Thymus (tissue), 11 donors: ENCODE results near the gene PCNX3. TPM values are rescaled to one million over a fixed set of nuclear protein-coding genes. Genes with fewer than 3 reads are reported as not detected.

ENCODE experiments used
- DNase-seq, 9 donors: peaks; one replicate each; pipeline ENCODE4 v3.0.0-alpha.2; 2013; ENCODE audit warnings: low spot score in 9 of 9, low read depth in 6 of 9, missing footprints in 1 of 9
- H3K27ac ChIP-seq, 2 donors: one replicate each; pipeline ENCODE4 v1.5.1; 2013; ENCODE audit warnings: control low read depth in 1 of 2, low read depth in 1 of 2, low read length in 1 of 2, mild to moderate bottlenecking in 1 of 2, moderate library complexity in 1 of 2
- H3K27me3 ChIP-seq, 2 donors: one replicate each; pipeline ENCODE4 v1.5.1; 2013; ENCODE audit warnings: low read length in 1 of 2; ENCODE audit not compliant: control insufficient read depth in 2 of 2, insufficient read depth in 1 of 2
- H3K36me3 ChIP-seq, 2 donors: one replicate each; pipeline ENCODE4 v1.5.1; 2013; ENCODE audit warnings: low read length in 1 of 2, mild to moderate bottlenecking in 1 of 2, moderate library complexity in 1 of 2; ENCODE audit not compliant: control insufficient read depth in 2 of 2, insufficient read depth in 2 of 2
- H3K4me1 ChIP-seq, 2 donors: one replicate each; pipeline ENCODE4 v1.5.1; 2013; ENCODE audit warnings: low read length in 2 of 2; ENCODE audit not compliant: control insufficient read depth in 2 of 2, insufficient read depth in 2 of 2
- H3K4me3 ChIP-seq, 2 donors: one replicate each; pipeline ENCODE4 v1.5.1; 2013; ENCODE audit warnings: low read length in 2 of 2, control low read depth in 1 of 2, mild to moderate bottlenecking in 1 of 2
- H3K9me3 ChIP-seq, 2 donors: one replicate each; pipeline ENCODE4 v1.5.1; 2013; ENCODE audit warnings: low read length in 1 of 2, mild to moderate bottlenecking in 1 of 2; ENCODE audit not compliant: control insufficient read depth in 2 of 2, insufficient read depth in 1 of 2
- WGBS: extraction: QIAGEN DNeasy Blood & Tissue Kit; methylation state at CpG from one replicate; pipeline ENCODE4 v1.1.7; 2013; 5-methylcytosine and 5-hydroxymethylcytosine counted together
- polyA plus RNA-seq: library from polyadenylated mRNA; stranded (reverse); fragments of 200-250 nt; gene quantifications from one replicate; pipeline ENCODE4 v1.2.3, GENCODE V29; 2013
- total RNA-seq: library from RNA; stranded (reverse); fragments of 120-200 nt; gene quantifications from one replicate; pipeline ENCODE4 v1.2.4, GENCODE V29; 2013
- donor health status: healthy.

PCNX3 gene
- total and polyA plus RNA-seq, 2 donors, result 7.4 to 23.4 TPM

DNA sequence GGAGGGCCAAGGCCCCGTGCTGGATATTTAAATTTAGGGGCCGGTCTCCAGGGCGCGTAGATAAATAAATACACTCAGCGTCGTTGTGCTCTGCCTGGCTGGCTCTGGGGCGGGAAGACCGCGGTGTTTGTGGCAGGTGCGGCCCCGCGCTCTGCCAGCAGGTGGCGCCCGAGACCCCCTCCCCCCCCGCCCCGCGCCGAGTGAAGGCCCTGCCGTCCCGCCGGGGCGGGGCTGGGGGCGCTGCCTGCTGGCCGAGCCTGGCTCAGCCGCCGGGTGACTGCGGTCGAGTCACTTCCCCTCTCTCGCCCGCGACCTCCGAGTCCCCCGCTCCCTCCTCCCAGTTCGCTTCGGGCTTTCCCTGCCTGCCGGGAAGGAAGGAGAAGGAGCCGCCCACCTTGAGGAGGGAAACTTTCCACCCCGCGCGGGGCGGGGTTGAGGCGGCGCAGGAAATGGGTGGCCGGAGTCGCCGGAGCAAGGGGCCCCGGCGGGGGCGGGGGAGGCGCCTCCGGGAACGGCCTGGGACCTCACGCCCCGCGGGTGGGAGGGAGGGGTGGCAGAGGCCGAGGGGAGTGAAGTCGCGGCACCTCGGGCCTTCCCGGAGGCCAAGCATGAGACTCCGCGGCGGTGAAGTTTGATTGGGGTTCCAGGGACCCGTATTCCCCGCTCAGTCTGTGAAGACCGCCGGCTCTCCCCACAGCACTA lies 41.3 kb upstream of the PCNX3 start:
- H3K36me3 ChIP-seq, result peaks cover 7 to 11% of the 10 kb centered on the region in 2 donors
- H3K27ac ChIP-seq, result peak overlapping the region; percentile 84 to 97
- H3K4me1 ChIP-seq, result peaks cover 35 to 67% of the 10 kb centered on the region in 2 donors
- H3K4me3 ChIP-seq, result peak overlapping the region; percentile 66 to 84
- peak in 7 of 9 donors; percentile 69 to 91 (median 79) for DNase-seq
- no peaks in the 10 kb centered on the region for H3K27me3 ChIP-seq
- under 1% methylated on average over 67 of the region's 67 CpGs for WGBS
- no peaks in the 10 kb centered on the region for H3K9me3 ChIP-seq

DNA sequence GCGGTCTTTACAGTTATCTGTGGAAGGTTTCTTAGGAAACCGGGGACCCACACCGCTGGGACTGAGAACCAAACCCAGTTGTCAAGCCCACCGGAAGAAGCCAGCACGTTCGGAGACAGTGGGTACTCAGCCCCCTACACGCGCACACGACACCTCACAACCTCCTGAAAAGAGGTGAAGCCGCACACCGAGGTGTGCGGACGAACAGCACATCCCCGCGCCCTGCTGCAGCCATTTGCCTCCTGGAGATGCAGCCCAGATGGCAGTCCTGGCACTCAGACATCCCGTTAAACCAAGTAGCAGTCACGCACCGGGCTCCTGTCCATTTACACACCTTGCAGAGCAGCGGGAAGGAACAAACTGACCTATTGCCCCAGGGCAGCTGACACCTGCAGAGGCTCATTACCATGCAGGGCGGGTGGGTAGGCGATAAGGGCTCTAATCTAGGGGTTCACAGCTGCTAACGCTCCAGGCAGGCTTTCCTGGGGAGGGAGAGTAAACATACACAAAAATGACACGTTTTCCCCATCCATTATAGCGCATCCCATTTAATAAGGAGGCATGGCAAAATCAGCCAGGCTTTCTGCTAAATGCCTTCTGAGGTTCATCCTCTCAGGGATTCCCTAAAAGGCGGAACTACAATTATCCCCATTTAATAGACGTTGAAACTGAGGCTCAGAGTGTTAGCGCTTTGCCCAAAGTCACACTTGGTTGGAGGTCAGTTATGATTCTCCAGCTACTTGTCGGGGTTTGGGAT lies 40.6 kb upstream of the PCNX3 start:
- peak overlapping the region; percentile 84 to 97 for H3K27ac ChIP-seq
- H3K9me3 ChIP-seq, result no peaks in the 10 kb centered on the region
- no peaks in the 10 kb centered on the region for H3K27me3 ChIP-seq
- H3K4me1 ChIP-seq, result peaks cover 34 to 63% of the 10 kb centered on the region in 2 donors
- H3K36me3 ChIP-seq, result peaks cover 13 to 18% of the 10 kb centered on the region in 2 donors
- WGBS, result 15% methylated on average over 28 of the region's 28 CpGs
- DNase-seq, result peak in 2 of 9 donors; percentile 44 to 50
- H3K4me3 ChIP-seq, result peak overlapping the region; percentile 66 to 84

DNA sequence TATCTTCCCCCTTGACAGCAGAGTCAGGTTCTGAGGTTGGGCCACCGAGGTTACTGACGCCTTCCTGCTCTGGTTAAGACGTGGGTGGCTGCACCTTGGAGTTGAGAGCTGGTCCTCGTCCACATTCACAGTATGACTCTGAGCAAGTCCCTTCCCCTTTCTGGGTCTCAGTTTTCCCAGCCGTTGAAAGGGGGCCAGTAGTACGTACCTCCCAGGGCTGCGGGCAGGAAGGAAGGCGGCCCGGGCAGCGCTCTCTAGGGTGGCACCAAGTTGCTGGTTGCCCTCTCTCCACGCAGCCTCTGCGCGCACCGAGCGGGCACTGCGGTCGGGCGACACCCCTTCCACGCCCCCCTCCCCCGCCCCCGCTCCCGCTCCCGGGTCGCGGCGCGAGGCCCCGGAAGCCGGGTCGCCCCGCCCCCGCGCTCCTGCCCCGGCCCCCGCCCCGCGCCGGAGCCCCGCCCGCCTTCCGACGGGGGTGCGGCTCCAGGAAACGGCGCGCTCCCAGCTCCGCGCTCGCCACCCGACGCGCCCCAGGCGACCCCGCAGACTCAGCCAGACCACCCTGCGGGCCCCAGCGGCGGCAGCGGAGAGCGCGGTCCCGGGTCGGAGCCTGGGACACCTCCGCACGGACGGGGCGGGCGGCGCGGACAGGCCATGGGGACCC lies 39.9 kb upstream of the PCNX3 start, which contains the start of gene EHBP1L1:
Gene EHBP1L1 (plus strand): TSS at position 486 of the 664 bp plus-strand sequence. CDS start 250 bp downstream, outside the sequence.
- Histone ChIP-seq H3K4me3 (peak within 1 kb of the TSS; percentile 66 to 84), H3K4me1 (peaks cover 34 to 61% of the 10 kb centered on the region in 2 donors), H3K9me3 (no peaks in the 10 kb centered on the region), H3K27ac (peak within 1 kb of the TSS; percentile 84 to 97), H3K27me3 (no peaks in the 10 kb centered on the region), H3K36me3 (peaks cover 19 to 25% of the 10 kb centered on the region in 2 donors)
- DNase-seq, result peak in 6 of 9 donors; percentile 40 to 87 (median 71)
- under 1% methylated on average over 69 of the region's 69 CpGs for WGBS

DNA sequence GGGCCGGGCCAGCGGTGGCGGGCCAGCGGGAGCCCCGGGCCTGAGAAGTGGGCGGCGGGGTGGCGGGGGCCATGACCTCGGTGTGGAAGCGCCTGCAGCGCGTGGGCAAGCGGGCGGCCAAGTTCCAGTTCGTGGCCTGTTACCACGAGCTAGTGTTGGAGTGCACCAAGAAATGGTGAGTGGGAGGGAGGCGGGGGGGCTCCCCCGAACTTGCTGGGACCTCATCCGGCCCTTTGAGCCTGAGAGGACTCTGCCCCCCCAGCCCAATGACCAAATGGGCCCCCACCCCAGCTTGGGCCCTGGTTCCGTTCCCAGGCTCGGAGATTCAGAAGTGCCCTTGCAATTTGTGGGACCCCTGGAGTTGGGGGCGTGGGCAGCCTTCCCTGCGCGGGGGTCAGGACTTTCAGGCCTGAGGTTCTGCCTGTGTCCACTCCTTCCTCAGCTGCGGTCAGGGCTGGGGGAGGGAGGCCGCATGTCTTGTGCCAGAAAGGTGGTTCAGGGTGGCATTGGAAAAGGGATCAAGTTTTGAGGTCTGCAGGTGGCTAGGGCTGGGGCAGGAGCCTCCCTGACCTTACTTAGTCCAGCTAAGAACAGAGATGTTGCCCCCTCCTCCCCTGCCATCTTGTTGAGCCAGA lies 39.2 kb upstream of the PCNX3 start:
- peaks cover 26 to 30% of the 10 kb centered on the region in 2 donors for H3K36me3 ChIP-seq
- WGBS, result 16% methylated on average over 26 of the region's 26 CpGs
- peak overlapping the region; percentile 41 to 85 for H3K27ac ChIP-seq
- H3K9me3 ChIP-seq, result no peaks in the 10 kb centered on the region
- H3K4me1 ChIP-seq, result peaks cover 28 to 54% of the 10 kb centered on the region in 2 donors
- no peaks in the 10 kb centered on the region for H3K27me3 ChIP-seq
- H3K4me3 ChIP-seq, result peak overlapping the region; percentile 60 to 84
- DNase-seq, result no peak

DNA sequence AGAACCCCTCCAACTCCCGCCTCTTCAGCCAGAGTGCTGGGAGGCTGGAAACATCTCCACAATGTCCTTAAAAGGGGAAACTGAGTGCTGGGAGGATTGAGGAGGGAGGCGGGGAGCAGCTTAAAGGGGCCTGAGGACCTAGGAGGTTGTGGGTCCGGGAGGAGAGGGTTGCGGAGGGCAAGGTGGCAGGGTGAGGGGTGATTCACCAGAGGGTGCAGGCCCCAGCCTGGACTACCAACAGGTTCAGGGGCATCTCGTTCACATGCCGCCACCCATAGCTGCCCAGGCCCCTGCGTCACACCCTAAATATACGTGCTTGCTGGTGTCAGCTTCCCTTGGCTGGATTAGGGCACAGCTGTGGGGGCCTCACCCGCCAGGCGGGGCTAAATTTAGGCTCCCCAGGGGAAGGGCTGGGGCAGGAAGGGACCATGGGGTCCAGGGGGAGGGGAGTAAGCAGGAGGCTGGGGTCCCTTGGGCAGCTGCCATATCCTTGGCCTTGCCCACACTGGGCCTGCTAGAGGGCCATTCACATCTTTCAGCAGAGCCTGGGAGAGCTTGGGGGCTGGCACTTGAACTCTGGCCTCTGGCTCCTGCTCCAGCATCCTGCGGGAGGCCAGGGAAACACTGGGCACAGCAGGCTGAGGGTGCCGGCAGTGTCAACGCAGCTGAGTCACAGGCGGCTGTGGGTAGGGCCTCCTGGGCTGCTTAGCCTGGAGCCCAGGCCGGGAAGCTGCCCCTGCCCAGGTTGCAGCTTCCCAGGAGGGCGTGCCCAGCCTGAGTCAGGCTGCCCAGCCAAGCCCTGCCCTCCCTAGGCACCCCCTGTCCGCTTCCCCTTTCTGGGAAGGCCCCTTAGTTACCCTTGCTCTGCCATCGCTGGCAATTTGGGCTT lies 38.5 kb upstream of the PCNX3 start:
- DNase-seq, result no peak
- peaks cover 23 to 47% of the 10 kb centered on the region in 2 donors for H3K4me1 ChIP-seq

DNA sequence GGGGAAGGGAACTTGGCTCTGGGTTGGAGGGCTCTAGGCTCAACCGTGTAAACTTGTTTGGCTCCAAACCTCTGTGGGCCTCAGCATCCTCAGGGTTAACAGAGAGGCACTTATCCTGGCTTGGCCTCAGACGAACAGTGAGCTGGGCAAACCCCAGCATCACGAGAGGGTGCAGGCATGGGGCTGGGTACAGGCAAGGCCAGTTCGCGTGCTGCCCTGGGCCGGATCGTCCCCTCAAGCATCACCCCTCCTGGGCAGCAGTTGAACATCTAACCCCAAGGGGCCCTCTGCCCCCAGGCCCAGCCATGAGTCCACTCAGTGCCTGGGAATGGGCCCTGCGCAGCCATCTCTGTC lies 37.8 kb upstream of the PCNX3 start:
- 78% methylated on average over 8 of the region's 8 CpGs for WGBS
- DNase-seq, result no peak
- H3K4me1 ChIP-seq, result peaks cover 23 to 45% of the 10 kb centered on the region in 2 donors
- H3K27ac ChIP-seq, result peak overlapping the region in 1 of 2 donors; percentile 43
- H3K36me3 ChIP-seq, result peaks cover 32 to 35% of the 10 kb centered on the region in 2 donors
- no peak overlapping the region for H3K4me3 ChIP-seq
- no peaks in the 10 kb centered on the region for H3K27me3 ChIP-seq
- no peaks in the 10 kb centered on the region for H3K9me3 ChIP-seq

More for the DNA sequence above, 38.5 kb upstream of the PCNX3 start:
- H3K4me3 ChIP-seq, result peak overlapping the region; percentile 60 to 84
- no peaks in the 10 kb centered on the region for H3K9me3 ChIP-seq
- H3K27me3 ChIP-seq, result no peaks in the 10 kb centered on the region
- WGBS, result 53% methylated on average over 18 of the region's 18 CpGs
- H3K27ac ChIP-seq, result peak overlapping the region; percentile 41 to 70
- peaks cover 32 to 35% of the 10 kb centered on the region in 2 donors for H3K36me3 ChIP-seq

DNA sequence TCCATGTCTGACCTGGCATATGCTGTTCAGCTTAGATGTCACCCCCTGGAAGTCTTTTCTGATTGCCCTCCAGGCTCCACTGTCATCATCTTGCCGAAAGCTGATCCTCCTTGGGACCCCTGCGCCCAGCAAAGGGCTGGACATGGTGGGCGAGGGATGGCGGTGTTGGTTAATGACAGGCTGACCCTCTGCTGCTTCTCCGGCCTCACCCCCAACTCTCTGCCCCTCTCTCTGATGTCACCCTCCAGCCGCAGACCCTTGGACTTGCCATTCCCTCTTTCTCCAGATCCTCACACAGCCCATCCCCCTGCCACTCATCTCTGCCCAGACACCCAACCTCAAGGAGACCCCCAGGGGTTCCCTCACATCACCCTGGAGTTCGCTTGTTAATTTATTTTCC lies 37.4 kb upstream of the PCNX3 start:
- peaks cover 23 to 42% of the 10 kb centered on the region in 2 donors for H3K4me1 ChIP-seq
- no peak overlapping the region for H3K4me3 ChIP-seq

DNA sequence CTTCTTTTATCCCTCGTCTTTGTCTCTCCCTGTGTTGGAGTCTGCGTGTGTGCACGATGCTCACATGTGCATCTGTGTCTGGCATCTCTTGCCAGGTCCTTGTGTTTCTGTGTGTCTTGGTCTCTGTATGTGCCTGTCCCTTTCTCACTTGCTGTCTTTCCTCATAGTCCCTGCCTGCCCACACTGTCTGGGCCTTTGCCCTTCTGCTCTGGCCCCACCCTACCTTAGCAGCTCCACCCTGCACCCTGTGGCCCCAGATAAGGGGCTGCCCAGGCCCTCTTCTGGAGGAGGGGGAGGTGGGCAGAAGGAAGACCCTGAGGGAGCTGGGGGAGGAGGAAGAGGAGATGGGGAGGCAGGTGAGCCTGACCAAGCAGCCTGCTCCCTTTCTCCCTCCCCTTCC lies 36.9 kb upstream of the PCNX3 start:
- Histone ChIP-seq H3K4me1 (peaks cover 20 to 36% of the 10 kb centered on the region in 2 donors), H3K36me3 (peaks cover 30 to 35% of the 10 kb centered on the region in 2 donors), H3K27ac (no peak overlapping the region), H3K9me3 (no peaks in the 10 kb centered on the region), H3K27me3 (peaks cover 0 to 4% of the 10 kb centered on the region in 2 donors), H3K4me3 (no peak overlapping the region)
- DNase-seq, result no peak
- WGBS, result 97% methylated on average over 3 of the region's 3 CpGs

More for the DNA sequence above, 37.4 kb upstream of the PCNX3 start:
- Histone ChIP-seq H3K27me3 (no peaks in the 10 kb centered on the region), H3K9me3 (no peaks in the 10 kb centered on the region), H3K27ac (no peak overlapping the region), H3K36me3 (peaks cover 32 to 35% of the 10 kb centered on the region in 2 donors)
- WGBS, result 98% methylated on average over 7 of the region's 7 CpGs
- DNase-seq, result no peak
